K562 (cell line): ENCODE measurements around the gene RBM34. TPM values are rescaled to one million over a fixed set of nuclear protein-coding genes. Genes with fewer than 3 reads are reported as not detected.
A peak's percentile ranks its signal among the peaks of the same experiment; 100 is the strongest.

ENCODE experiments used
- ATAC-seq: fragments of 200-7000 bp; cut with Tn5 transposase; 3 replicates; pipeline ENCODE4 v1.9.1; 2020; ENCODE audit warnings: moderate library complexity
- BruUV-seq: library from RNA; stranded (reverse); fragments of 400-500 nt; replicated peaks from 2 replicates; lab custom pipeline; 2021; lab: Mats Ljungman, UMichigan
- CTCF ChIA-PET: fragments of 300-600 bp; formaldehyde crosslinking; extraction: SDS; loops from one replicate; lab custom pipeline; 2021; ENCODE audit warnings: low intra/inter-chr PET ratio; lab: Yijun Ruan, JAX
- POLR2A ChIA-PET: fragments of 300-600, 350-650 bp; sonication (Branson Sonifier 250); formaldehyde crosslinking; extraction: SDS; loops from one replicate; lab custom pipeline; 2021; ENCODE audit warnings: antibody characterized with exemption, inconsistent platforms; lab: Yijun Ruan, JAX
- DNase-seq, 4 experiments: peaks; one replicate each; pipeline versions ENCODE4 v3.0.0 to v3.0.0-alpha.2; 2011 to 2018; ENCODE audit warnings: low spot score in 3 of 4, mixed read lengths in 3 of 4; ENCODE audit errors: extremely low read depth in 1 of 4
- FAIRE-seq: peaks from 2 replicates; lab custom pipeline; 2011; peaks lifted over from hg19 to GRCh38; lab: Jason Lieb, UNC
- H2AFZ ChIP-seq: 2 replicates; pipeline ENCODE4 v1.6.0; 2011; ENCODE audit warnings: low read depth, low read length, control low read depth, inconsistent platforms
- H3K27ac ChIP-seq: fragments of 200-600 bp; 3 replicates; pipeline ENCODE4 v1.8.0; 2011; ENCODE audit warnings: low read depth, mild to moderate bottlenecking, control low read depth, inconsistent platforms, low read length, moderate library complexity, mixed read lengths; ENCODE audit errors: extremely low read depth
- H3K27me3 ChIP-seq, 2 experiments: fragments of 300-600 bp in 1 of 2; 2 replicates in 1 of 2; 3 replicates in 1 of 2; pipeline versions ENCODE4 v1.6.0 to v1.8.0; 2011; ENCODE audit warnings: inconsistent platforms in 2 of 2, low read length in 2 of 2, mild to moderate bottlenecking in 1 of 2, mixed read lengths in 1 of 2, moderate library complexity in 1 of 2; ENCODE audit not compliant: control insufficient read depth in 2 of 2, insufficient read depth in 2 of 2
- H3K36me3 ChIP-seq: fragments of 300-600 bp; 3 replicates; pipeline ENCODE4 v1.8.0; 2011; ENCODE audit warnings: mild to moderate bottlenecking, low read length, inconsistent platforms; ENCODE audit not compliant: control insufficient read depth, insufficient read depth
- H3K4me1 ChIP-seq, 2 experiments: fragments of 200-600 bp in 1 of 2; replicated peaks in 1 of 2; 2 replicates in 1 of 2; 3 replicates in 1 of 2; pipeline versions ENCODE4 v1.5.1 to v1.8.0; 2011; ENCODE audit warnings: inconsistent platforms in 2 of 2, low read length in 2 of 2, mild to moderate bottlenecking in 1 of 2, mixed read lengths in 1 of 2, moderate library complexity in 1 of 2; ENCODE audit not compliant: control insufficient read depth in 2 of 2, insufficient read depth in 2 of 2
- H3K4me2 ChIP-seq: 2 replicates; pipeline ENCODE4 v1.6.1; 2011; ENCODE audit warnings: low read length, control low read depth, inconsistent platforms, mixed read lengths; ENCODE audit not compliant: insufficient read depth
- H3K4me3 ChIP-seq: fragments of 200-600 bp; sonication (generic), shearing (Covaris generic); 2 replicates; pipeline ENCODE4 v1.5.1; 2016; ENCODE audit warnings: control low read depth, inconsistent platforms
- H3K79me2 ChIP-seq: fragments of 200-600 bp; 3 replicates; pipeline ENCODE4 v1.8.0; 2011; ENCODE audit warnings: low read length, inconsistent platforms; ENCODE audit not compliant: control insufficient read depth, insufficient read depth
- H3K9ac ChIP-seq, 2 experiments: 2 replicates each; pipeline versions ENCODE4 v1.6.0 to v1.6.1; 2011; ENCODE audit warnings: low read depth in 2 of 2, low read length in 2 of 2, control low read depth in 1 of 2, inconsistent platforms in 1 of 2, mild to moderate bottlenecking in 1 of 2, mixed read lengths in 1 of 2; ENCODE audit not compliant: insufficient read depth in 1 of 2
- H3K9me1 ChIP-seq: one replicate; pipeline ENCODE4 v1.6.0; 2011; ENCODE audit warnings: inconsistent platforms, mild to moderate bottlenecking, low read length, moderate library complexity; ENCODE audit not compliant: control insufficient read depth, insufficient read depth
- H3K9me3 ChIP-seq: replicated peaks from 2 replicates; pipeline ENCODE4 v1.5.1; 2011; ENCODE audit warnings: low read depth, low read length, inconsistent platforms; ENCODE audit not compliant: control insufficient read depth, insufficient read depth
- H4K20me1 ChIP-seq: replicated peaks from 2 replicates; pipeline ENCODE4 v1.6.1; 2011; ENCODE audit warnings: low read length, inconsistent platforms, mixed read lengths; ENCODE audit not compliant: control insufficient read depth, insufficient read depth
- HDAC2 ChIP-seq: fragments of 450-650 bp; IDR thresholded peaks from 2 replicates; pipeline ENCODE4 v1.6.1; 2016; ENCODE audit warnings: mild to moderate bottlenecking
- MTA1 ChIP-seq: fragments of 450-650 bp; IDR thresholded peaks from 2 replicates; pipeline ENCODE4 v1.6.1; 2017; ENCODE audit warnings: borderline replicate concordance
- ZNF384 ChIP-seq: IDR thresholded peaks from 2 replicates; pipeline ENCODE4 v1.6.1; 2012; ENCODE audit warnings: low read depth, low read length, improper control_type of control experiment
- WGBS: fragments of 100-300 bp; shearing (Covaris generic); methylation state at CpG from one replicate; pipeline ENCODE4 v1.1.6; 2016; ENCODE audit warnings: low coverage, mixed read lengths; ENCODE audit not compliant: insufficient coverage; ENCODE audit errors: missing lambda C conversion rate; 5-methylcytosine and 5-hydroxymethylcytosine counted together
- in situ Hi-C: fragments of 300-500 bp; cut with MboI; formaldehyde crosslinking; loops from 4 replicates; pipeline ENCODE4 v1.15.0; 2018; ENCODE audit warnings: inconsistent platforms, mixed read lengths
- intact Hi-C: fragments of 100-400 bp; cut with micrococcal nuclease; formaldehyde crosslinking; loops from 2 replicates; pipeline ENCODE4 v1.14.2; 2022
- polyA plus RNA-seq, 8 experiments: library from polyadenylated mRNA; depleted of rRNA in 4 of 8; stranded (reverse) in 5 of 8; unstranded in 3 of 8; fragments of >200 nt; fragmentation: Nextera tagmentation in 2 of 8; fragmentation: Illumina TruSeq in 1 of 8; extraction: Ambion mirVana in 2 of 8; extraction: Trizol in 1 of 8; gene quantifications; 2 replicates each; pipeline versions ENCODE4 v1.2.1 to v1.2.3, GENCODE V29; 2011 to 2014; ENCODE audit warnings: inconsistent platforms in 1 of 8, missing spikeins in 1 of 8
- total RNA-seq, 7 experiments: library from RNA; depleted of rRNA in 6 of 7; stranded (reverse); fragments of >200 nt in 6 of 7; fragmentation: Illumina TruSeq in 2 of 7; extraction: Trizol in 2 of 7; gene quantifications; 2 replicates each; pipeline versions ENCODE4 v1.2.1 to v1.2.3, GENCODE V29; 2011 to 2021; ENCODE audit warnings: low replicate concordance in 1 of 7
- TF ChIP-seq, protein P1 (sequence below): sonication (generic); formaldehyde crosslinking; IDR thresholded peaks from 2 replicates; pipeline ENCODE4 v1.8.0; 2023; ENCODE audit warnings: mild to moderate bottlenecking, missing genetic modification reagents

RBM34 gene
- total and polyA plus RNA-seq, 9 of the 15 experiments (the other 6 are each of a cell fraction or from before 2014, with no cell fraction given), result 64.0 to 178 (median 124) TPM

DNA sequence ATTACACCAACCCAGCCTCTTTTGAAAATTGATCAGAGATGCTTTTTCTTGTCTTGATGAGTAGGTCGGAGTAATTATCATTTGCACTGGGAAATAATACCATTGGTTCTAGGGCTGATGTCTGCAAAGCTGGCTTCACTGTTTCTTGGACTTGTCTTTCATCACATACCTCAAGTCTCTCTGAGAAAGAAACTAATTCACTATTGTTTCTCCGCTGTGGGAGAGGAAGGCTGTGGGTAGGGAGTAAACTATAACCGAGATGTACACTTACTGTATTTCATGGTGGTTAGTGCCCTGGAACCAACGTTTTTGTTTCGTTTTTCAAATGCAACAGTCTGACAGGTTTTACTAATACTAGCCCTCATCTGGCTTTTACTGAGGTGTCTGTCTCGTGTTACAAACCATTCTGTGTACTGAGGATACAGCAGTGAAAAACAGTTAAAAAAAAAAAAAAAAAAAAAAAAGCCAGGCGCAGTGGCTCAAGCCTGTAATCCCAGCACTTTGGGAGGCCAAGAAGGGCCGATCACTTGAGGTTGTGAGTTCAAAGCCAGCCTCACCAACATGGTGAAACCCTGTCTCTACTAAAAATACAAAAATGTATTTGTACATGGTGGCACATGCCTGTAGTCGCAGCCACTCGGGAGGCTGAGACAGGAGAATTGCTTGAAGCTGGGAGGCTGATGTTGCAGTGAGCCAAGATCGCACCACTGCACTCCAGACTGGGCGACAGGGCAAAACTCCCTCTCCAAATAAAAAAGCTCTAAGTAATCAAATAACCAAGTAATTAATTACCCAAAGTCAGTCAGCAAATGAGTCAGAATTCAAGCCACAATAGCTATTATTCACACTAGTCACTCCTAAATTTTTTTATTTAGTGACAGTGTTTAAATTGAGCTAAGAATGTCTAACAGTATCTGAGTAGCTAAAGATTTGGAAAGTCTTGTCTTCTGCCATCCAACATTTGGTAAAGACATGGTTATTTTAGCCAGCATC, 55.7 kb downstream of the RBM34 start:
- peaks cover 5 to 14% of the 10 kb centered on the region in 2 experiments; a peak in 4 of 5 replicates for H3K4me1 ChIP-seq
- in situ Hi-C loops, result no loop called here
- 39% methylated on average over 11 of the region's 12 CpGs for WGBS
- DNase-seq (peak in 1 of 4 experiments; percentile 30), FAIRE-seq (peak; percentile 49), ATAC-seq (peak; percentile 20)
- no peaks in the 10 kb centered on the region; the same call in 2 of the 3 replicates for H3K79me2 ChIP-seq
- peak overlapping the region; percentile 75 for H3K4me2 ChIP-seq
- CTCF ChIA-PET, result interaction anchor here (1.5 to 2.1 kb wide), 3 partner anchors 312 to 678 kb away, joined by 6 to 9 read pairs (median 8); no protein-coding TSS in a partner anchor
- H3K9me3 ChIP-seq, result no peaks in the 10 kb centered on the region
- peak overlapping the region; percentile 98 for H2AFZ ChIP-seq
- H3K9ac ChIP-seq, result peak overlapping the region in 1 of 2 experiments; percentile 67; a peak in 2 of 4 replicates
- H3K27me3 ChIP-seq, result no peaks in the 10 kb centered on the region
- POLR2A ChIA-PET, result interaction anchor here (0.6 to 5.2 kb wide), 9 partner anchors 8 to 299 kb away, joined by 3 to 51 read pairs (median 6); partner anchors contain the start of gene TOMM20
- H4K20me1 ChIP-seq, result no peaks in the 10 kb centered on the region; the same call in 1 of the 2 replicates
- intact Hi-C loops, result no loop called here
- no TSS peak for BruUV-seq
- no peak overlapping the region for H3K4me3 ChIP-seq
- peaks cover 36% of the 10 kb centered on the region for H3K36me3 ChIP-seq
- no peaks in the 10 kb centered on the region for H3K9me1 ChIP-seq
- peak overlapping the region; percentile 61; the same call in 2 of the 3 replicates for H3K27ac ChIP-seq
- TF ChIP-seq ZNF384 (peak; percentile 73), HDAC2 (no peak), MTA1 (0 out of 2 replicates have a peak, but pooled peaks have one; percentile 11)
- TF ChIP-seq, protein P1, sequence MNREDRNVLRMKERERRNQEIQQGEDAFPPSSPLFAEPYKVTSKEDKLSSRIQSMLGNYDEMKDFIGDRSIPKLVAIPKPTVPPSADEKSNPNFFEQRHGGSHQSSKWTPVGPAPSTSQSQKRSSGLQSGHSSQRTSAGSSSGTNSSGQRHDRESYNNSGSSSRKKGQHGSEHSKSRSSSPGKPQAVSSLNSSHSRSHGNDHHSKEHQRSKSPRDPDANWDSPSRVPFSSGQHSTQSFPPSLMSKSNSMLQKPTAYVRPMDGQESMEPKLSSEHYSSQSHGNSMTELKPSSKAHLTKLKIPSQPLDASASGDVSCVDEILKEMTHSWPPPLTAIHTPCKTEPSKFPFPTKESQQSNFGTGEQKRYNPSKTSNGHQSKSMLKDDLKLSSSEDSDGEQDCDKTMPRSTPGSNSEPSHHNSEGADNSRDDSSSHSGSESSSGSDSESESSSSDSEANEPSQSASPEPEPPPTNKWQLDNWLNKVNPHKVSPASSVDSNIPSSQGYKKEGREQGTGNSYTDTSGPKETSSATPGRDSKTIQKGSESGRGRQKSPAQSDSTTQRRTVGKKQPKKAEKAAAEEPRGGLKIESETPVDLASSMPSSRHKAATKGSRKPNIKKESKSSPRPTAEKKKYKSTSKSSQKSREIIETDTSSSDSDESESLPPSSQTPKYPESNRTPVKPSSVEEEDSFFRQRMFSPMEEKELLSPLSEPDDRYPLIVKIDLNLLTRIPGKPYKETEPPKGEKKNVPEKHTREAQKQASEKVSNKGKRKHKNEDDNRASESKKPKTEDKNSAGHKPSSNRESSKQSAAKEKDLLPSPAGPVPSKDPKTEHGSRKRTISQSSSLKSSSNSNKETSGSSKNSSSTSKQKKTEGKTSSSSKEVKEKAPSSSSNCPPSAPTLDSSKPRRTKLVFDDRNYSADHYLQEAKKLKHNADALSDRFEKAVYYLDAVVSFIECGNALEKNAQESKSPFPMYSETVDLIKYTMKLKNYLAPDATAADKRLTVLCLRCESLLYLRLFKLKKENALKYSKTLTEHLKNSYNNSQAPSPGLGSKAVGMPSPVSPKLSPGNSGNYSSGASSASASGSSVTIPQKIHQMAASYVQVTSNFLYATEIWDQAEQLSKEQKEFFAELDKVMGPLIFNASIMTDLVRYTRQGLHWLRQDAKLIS (CRISPR knock-in tag), result peak; percentile 63; the same call in 1 of the 2 replicates
